AG10803 (cell line): Measurements from ENCODE around the gene GRIN2A.

Source experiments
- DNase-seq: peaks from one replicate; pipeline ENCODE4 v3.0.0; 2010; ENCODE audit warnings: low read depth
- H3K4me3 ChIP-seq: 2 replicates; pipeline ENCODE4 v1.5.1; 2011; ENCODE audit warnings: mild to moderate bottlenecking, low read length, control low read depth
- TF ChIP-seq, protein P1 (sequence below): conservative IDR thresholded peaks from 2 replicates; pipeline ENCODE4 v1.5.1; 2011; ENCODE audit warnings: mild to moderate bottlenecking, low read length, control low read depth, inconsistent platforms

Gene GRIN2A

GRCh38 chr16:9824200-9825068, 357.8 kb downstream of the GRIN2A start:
- TF ChIP-seq, protein P1, sequence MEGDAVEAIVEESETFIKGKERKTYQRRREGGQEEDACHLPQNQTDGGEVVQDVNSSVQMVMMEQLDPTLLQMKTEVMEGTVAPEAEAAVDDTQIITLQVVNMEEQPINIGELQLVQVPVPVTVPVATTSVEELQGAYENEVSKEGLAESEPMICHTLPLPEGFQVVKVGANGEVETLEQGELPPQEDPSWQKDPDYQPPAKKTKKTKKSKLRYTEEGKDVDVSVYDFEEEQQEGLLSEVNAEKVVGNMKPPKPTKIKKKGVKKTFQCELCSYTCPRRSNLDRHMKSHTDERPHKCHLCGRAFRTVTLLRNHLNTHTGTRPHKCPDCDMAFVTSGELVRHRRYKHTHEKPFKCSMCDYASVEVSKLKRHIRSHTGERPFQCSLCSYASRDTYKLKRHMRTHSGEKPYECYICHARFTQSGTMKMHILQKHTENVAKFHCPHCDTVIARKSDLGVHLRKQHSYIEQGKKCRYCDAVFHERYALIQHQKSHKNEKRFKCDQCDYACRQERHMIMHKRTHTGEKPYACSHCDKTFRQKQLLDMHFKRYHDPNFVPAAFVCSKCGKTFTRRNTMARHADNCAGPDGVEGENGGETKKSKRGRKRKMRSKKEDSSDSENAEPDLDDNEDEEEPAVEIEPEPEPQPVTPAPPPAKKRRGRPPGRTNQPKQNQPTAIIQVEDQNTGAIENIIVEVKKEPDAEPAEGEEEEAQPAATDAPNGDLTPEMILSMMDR: no peak

DNA sequence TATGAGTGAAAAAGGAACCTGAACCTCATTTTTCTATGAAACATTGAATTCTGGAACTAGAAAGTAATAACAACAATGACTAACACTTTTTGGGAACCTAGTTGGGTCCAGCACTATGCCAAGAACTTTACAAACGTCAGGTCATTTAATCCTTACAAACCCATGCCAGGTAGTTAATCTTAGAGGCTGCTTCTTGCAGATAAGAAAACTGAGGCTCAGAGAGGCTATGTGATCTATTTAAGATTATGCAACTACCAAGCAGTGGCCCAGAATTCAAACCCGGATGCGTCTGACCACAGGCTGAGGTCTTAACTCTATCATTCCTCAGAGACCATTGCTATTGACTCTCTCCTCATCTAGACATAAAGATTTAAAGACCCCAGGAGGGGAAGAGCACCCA, 358.7 kb downstream of the GRIN2A start:
- H3K4me3 ChIP-seq: no peak overlapping the region
- TF ChIP-seq, protein P1: no peak
- no peak for DNase-seq

More at GRCh38 chr16:9824200-9825068, 357.8 kb downstream of the GRIN2A start:
- H3K4me3 ChIP-seq: no peak overlapping the region
- DNase-seq: no peak

DNA sequence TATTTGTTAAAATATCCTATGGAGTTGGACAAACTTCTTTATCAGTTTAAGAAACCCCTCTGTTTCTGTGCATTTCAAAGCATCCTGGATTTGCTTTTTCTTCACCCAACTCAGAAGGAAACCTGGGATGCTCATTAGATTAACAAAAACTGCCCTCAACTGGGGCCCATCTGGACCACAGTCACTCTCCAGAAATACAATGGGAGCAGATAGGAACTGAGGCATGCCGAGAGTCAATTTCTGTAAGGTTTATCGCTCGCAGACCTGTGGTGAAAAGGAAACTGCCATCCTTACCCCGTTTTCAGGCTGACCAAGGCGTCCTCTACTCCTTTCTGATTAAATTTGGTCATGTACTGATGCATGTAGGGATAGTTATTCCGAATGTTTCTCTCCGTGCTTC, 360.3 kb downstream of the GRIN2A start:
- no peak for DNase-seq
- no peak overlapping the region for H3K4me3 ChIP-seq
- TF ChIP-seq, protein P1: no peak

DNA sequence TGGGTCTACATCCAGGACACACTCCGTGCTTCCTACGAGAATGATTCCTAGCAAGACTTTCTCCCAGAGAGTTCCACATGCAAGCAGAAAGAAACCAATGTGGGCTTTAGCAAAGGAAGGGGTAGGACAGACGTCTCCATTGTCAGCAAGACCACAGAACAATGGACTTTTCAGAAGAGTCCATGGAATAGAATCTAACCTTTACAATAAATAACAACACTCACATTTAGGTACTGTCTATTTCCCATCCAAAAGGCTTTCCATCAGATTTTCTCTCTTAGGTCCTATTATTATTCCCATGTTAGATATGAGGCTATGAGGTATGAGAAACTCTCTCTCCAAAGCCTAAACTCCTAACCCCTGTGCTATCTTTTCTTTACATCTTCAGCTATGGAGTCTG, 360.9 kb downstream of the GRIN2A start:
- no peak overlapping the region for H3K4me3 ChIP-seq
- TF ChIP-seq, protein P1: no peak
- no peak for DNase-seq

DNA sequence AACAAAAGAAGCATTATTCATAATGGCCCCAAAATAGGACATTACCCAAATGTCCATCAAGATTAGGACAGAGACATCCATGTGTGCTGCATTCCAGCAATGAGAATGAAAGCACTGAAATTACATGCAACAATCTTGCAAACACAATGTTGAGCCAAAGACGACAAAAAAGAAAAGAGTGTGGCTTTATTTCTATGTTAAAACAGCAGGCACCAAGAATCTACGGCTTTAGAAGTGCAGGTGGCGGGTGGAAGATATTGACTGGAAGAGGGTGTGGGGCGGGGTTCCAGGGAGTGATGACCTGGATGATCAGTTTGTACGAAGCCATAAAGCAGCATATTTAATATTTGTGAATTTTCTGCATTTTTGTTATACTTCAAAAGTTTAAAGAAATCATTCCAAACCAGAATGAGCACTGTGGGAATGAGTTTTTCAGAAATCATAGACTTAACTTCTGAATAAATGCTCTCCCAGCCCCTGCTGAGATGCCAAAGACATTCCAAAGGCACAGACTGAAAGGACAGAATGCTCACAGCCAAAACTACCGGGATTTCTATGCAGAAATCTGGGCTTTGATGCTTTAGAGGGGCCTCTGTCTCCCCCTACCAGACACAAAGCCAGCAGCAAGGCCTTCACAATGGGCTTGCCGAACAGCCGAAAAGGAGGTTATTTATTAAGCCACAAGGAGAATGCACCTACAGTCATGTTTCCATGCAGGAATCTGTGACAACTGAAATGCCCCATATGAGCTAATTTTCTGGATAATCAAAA, 361.6 kb downstream of the GRIN2A start:
- no peak for DNase-seq
- no peak overlapping the region for H3K4me3 ChIP-seq
- TF ChIP-seq, protein P1: no peak

DNA sequence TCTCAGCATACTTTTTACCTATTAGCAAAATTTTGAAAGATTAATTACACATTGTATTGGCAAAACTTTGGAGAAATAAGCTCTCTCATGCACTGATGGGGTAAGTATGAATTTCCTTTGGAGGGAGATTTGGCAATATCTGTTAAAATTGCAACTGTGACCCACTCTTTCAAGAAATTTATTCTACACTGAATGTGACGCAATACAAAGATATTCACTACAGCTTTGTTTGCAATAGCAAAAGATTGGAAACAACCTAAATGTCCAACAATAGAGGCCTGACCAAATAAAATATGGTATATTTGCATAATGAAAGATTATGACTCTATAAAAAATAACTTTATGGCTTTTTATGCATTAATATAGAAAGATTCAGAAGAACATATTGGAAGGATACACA, 363.5 kb downstream of the GRIN2A start:
- no peak for DNase-seq
- TF ChIP-seq, protein P1: no peak
- no peak overlapping the region for H3K4me3 ChIP-seq
